Tibial artery (tissue), 4 donors: Measurements from ENCODE around the gene MARK4.
"Not testable (repeated sequence)": the region's sequence is repeated elsewhere in the genome, so short reads cannot be mapped to it uniquely, and the experiment has no call there.

ENCODE experiments used
- DNase-seq, 2 donors: peaks; one replicate each; pipeline ENCODE4 v3.0.0-alpha.2; 2019
- H3K27ac ChIP-seq, 2 donors: fragments of 200-600 bp; sonication (generic) in 1 of 2; 1 replicate in 1 of 2; 2 replicates in 1 of 2; pipeline ENCODE4 v1.5.1; 2018 to 2019; ENCODE audit warnings: mild to moderate bottlenecking in 1 of 2
- H3K27me3 ChIP-seq, 2 donors: fragments of 200-600 bp; sonication (generic) in 1 of 2; one replicate each; pipeline versions ENCODE4 v1.5.1 to v1.6.0; 2016 to 2019
- H3K36me3 ChIP-seq, 3 donors: fragments of 200-600 bp; sonication (generic) in 2 of 3; one replicate each; pipeline ENCODE4 v1.5.1; 2016 to 2019; ENCODE audit warnings: mild to moderate bottlenecking in 2 of 3
- H3K4me1 ChIP-seq, 4 donors: fragments of 200-600 bp; sonication (generic) in 2 of 4; 1 replicate in 3 of 4; 2 replicates in 1 of 4; pipeline ENCODE4 v1.5.1; 2016 to 2019
- H3K4me3 ChIP-seq, 2 donors: fragments of 200-600 bp; sonication (generic) in 1 of 2; 1 replicate in 1 of 2; 2 replicates in 1 of 2; pipeline ENCODE4 v1.5.1; 2018 to 2019; ENCODE audit warnings: mild to moderate bottlenecking in 2 of 2
- H3K9me3 ChIP-seq, 3 donors: fragments of 200-600 bp; sonication (generic) in 1 of 3; one replicate each; pipeline ENCODE4 v1.5.1; 2016 to 2019
- CTCF ChIP-seq, 2 experiments: fragments of 200-600 bp in 1 of 2; fragments of 450-650 bp in 1 of 2; IDR thresholded peaks; one replicate each; pipeline ENCODE4 v1.5.1; 2017 to 2019; ENCODE audit warnings: antibody characterized with exemption in 2 of 2, mild to moderate bottlenecking in 1 of 2, moderate library complexity in 1 of 2
- intact Hi-C: fragments of 100-400 bp; cut with DNase I; formaldehyde crosslinking; loops from one replicate; pipeline ENCODE4 v1.15.0; 2023; ENCODE audit warnings: low total_unique reads

MARK4 gene

GRCh38 chr19:45265375-45265774 lies 14.3 kb downstream of the MARK4 start:
- Histone ChIP-seq H3K4me1 (no peaks in the 10 kb centered on the region), H3K27me3 (no peaks in the 10 kb centered on the region), H3K36me3 (peaks cover 15 to 78% (median 42%) of the 10 kb centered on the region in 3 donors), H3K9me3 (no peaks in the 10 kb centered on the region), H3K4me3 (no peak overlapping the region), H3K27ac (no peak overlapping the region)
- no peak for DNase-seq
- intact Hi-C loops, result no loop called here
- TF ChIP-seq CTCF (IDR thresholded peaks at IDR 0.05), result no peak

GRCh38 chr19:45267296-45267695 lies 16.2 kb downstream of the MARK4 start:
- H3K27me3 ChIP-seq, result no peaks in the 10 kb centered on the region
- no peak for DNase-seq
- no peaks in the 10 kb centered on the region for H3K9me3 ChIP-seq
- intact Hi-C loops, result no loop called here
- H3K36me3 ChIP-seq, result peaks cover 27 to 81% (median 59%) of the 10 kb centered on the region in 3 donors
- no peak overlapping the region for H3K27ac ChIP-seq
- H3K4me3 ChIP-seq, result no peak overlapping the region
- no peak for TF ChIP-seq CTCF (IDR thresholded peaks at IDR 0.05)
- no peaks in the 10 kb centered on the region for H3K4me1 ChIP-seq

GRCh38 chr19:45269939-45270338 lies 18.9 kb downstream of the MARK4 start:
- H3K4me1 ChIP-seq, H3K27me3 ChIP-seq, H3K9me3 ChIP-seq, H3K4me3 ChIP-seq, DNase-seq, intact Hi-C loops, H3K27ac ChIP-seq: not testable (repeated sequence)
- H3K36me3 ChIP-seq, result peaks cover 37 to 91% (median 79%) of the 10 kb centered on the region in 3 donors

- no peak for DNase-seq
- H3K36me3 ChIP-seq, result peaks cover 32 to 96% (median 85%) of the 10 kb centered on the region in 3 donors
Measured at GRCh38 chr19:45271098-45271734, 20.1 kb downstream of the MARK4 start.

GRCh38 chr19:45271735-45272108 lies 20.7 kb downstream of the MARK4 start:
- Histone ChIP-seq H3K4me1 (no peaks in the 10 kb centered on the region), H3K36me3 (peaks cover 29 to 96% (median 84%) of the 10 kb centered on the region in 3 donors)

More at GRCh38 chr19:45271098-45271734, 20.1 kb downstream of the MARK4 start:
- TF ChIP-seq CTCF (IDR thresholded peaks at IDR 0.05), result no peak
- Histone ChIP-seq H3K27me3 (no peaks in the 10 kb centered on the region), H3K27ac (no peak overlapping the region), H3K4me3 (no peak overlapping the region), H3K4me1 (no peaks in the 10 kb centered on the region), H3K9me3 (no peaks in the 10 kb centered on the region)
- intact Hi-C loops, result no loop called here

GRCh38 chr19:45273521-45273855 lies 22.4 kb downstream of the MARK4 start:
- Histone ChIP-seq H3K4me1 (no peaks in the 10 kb centered on the region), H3K36me3 (peaks cover 40 to 96% (median 86%) of the 10 kb centered on the region in 3 donors), H3K27me3 (no peaks in the 10 kb centered on the region), H3K9me3 (no peaks in the 10 kb centered on the region), H3K4me3 (no peak overlapping the region), H3K27ac (no peak overlapping the region)
- DNase-seq, result no peak
- TF ChIP-seq CTCF (IDR thresholded peaks at IDR 0.05), result no peak
- intact Hi-C loops, result no loop called here

More at GRCh38 chr19:45271735-45272108, 20.7 kb downstream of the MARK4 start:
- H3K9me3 ChIP-seq, result no peaks in the 10 kb centered on the region
- no peak for DNase-seq
- intact Hi-C loops, result no loop called here
- no peaks in the 10 kb centered on the region for H3K27me3 ChIP-seq
- no peak overlapping the region for H3K27ac ChIP-seq
- no peak for TF ChIP-seq CTCF (IDR thresholded peaks at IDR 0.05)
- no peak overlapping the region for H3K4me3 ChIP-seq
